Omental fat pad (tissue), 4 donors: ENCODE measurements around the gene TPCN2. TPM values are rescaled to one million over a fixed set of nuclear protein-coding genes. Genes with fewer than 3 reads are reported as not detected.

Source experiments
- ATAC-seq: fragments of 150-250 bp; one replicate; pipeline ENCODE4 v1.9.1; 2016; ENCODE audit warnings: mild to moderate bottlenecking, moderate library complexity; ENCODE audit not compliant: low FRiP score
- DNase-seq: peaks from one replicate; pipeline ENCODE4 v3.0.0-alpha.2; 2019; ENCODE audit warnings: low spot score
- total RNA-seq, 4 donors: library from RNA; depleted of rRNA; stranded (reverse); fragments of >200 nt; gene quantifications; one replicate each; pipeline ENCODE4 v1.1.0, GENCODE V29; 2016
- TF ChIP-seq, protein P1 (sequence below), 3 donors: fragments of 450-650 bp; IDR thresholded peaks; one replicate each; pipeline ENCODE4 v1.5.1; 2016 to 2017; ENCODE audit warnings: antibody characterized with exemption in 3 of 3, mild to moderate bottlenecking in 3 of 3, moderate library complexity in 2 of 3

The TPCN2 gene
- total RNA-seq, 4 donors from 2014 or later, result 11.8 to 23.3 (median 15.4) TPM

GRCh38 chr11:69062873-69063651, 14.3 kb downstream of the TPCN2 start:
- ATAC-seq, result no peak
- TF ChIP-seq, protein P1, sequence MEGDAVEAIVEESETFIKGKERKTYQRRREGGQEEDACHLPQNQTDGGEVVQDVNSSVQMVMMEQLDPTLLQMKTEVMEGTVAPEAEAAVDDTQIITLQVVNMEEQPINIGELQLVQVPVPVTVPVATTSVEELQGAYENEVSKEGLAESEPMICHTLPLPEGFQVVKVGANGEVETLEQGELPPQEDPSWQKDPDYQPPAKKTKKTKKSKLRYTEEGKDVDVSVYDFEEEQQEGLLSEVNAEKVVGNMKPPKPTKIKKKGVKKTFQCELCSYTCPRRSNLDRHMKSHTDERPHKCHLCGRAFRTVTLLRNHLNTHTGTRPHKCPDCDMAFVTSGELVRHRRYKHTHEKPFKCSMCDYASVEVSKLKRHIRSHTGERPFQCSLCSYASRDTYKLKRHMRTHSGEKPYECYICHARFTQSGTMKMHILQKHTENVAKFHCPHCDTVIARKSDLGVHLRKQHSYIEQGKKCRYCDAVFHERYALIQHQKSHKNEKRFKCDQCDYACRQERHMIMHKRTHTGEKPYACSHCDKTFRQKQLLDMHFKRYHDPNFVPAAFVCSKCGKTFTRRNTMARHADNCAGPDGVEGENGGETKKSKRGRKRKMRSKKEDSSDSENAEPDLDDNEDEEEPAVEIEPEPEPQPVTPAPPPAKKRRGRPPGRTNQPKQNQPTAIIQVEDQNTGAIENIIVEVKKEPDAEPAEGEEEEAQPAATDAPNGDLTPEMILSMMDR (IDR thresholded peaks at IDR 0.05), result no peak

DNA sequence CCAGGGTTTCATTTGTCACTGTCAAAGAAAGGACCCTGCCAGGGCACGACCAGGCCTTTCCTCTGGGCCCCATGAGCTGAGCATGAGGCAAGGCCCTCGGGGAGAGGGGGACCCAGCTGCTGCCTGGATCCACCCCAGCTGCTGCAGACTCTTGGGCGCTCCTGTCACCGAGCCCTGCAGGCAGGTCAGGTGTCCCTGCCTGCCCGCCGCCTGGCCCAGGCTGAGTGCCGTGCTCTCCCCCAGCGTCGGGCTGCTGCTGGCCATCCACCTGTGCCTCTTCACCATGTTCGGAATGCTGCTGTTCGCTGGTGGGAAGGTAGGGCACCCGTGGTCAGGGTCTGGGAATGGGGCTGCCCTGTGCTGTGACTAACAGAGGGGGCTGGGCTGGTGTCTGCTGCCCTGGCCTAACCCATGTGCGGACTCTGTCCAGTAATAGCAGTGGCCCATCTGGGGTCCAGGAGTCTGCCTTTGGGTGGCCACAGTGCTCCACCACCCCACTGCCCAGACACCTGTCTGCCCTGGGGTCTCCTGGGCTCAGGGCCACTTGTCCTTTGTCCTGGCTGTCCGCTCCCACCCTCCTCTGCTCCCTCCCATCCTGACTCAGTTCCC, 15.0 kb downstream of the TPCN2 start:
- no peak for DNase-seq
- ATAC-seq, result no peak
- TF ChIP-seq, protein P1 (IDR thresholded peaks at IDR 0.05), result no peak

More at GRCh38 chr11:69062873-69063651, 14.3 kb downstream of the TPCN2 start:
- DNase-seq, result no peak

DNA sequence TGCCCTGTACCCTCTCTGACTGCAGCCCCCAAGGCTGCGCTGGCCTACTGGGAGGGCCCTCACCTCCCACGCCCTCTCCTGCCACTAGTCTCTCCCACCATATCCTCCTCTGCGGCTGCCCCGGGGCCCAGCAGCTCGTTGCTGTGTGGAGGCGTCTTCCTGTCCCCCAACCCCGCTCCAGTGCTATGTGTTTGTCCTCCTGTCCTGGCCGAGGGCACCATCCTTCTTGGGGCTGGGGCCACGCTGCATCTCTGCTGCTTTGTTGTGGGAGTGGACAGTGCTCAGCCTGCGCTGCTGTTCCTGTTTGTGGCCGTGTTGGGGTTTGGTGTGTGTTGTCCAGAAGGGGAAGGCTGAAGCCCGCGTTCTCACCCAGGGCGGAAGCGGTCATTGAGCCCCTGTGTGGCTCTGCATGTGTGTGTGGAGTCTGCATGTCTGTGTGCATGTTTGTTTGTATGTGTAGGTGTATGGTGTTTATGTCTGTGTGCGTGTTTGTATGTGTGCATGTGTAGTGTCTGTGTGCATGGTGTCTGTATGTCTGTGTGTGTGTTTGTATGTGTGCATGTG, 15.7 kb downstream of the TPCN2 start:
- no peak for ATAC-seq

GRCh38 chr11:69065147-69065710, 16.5 kb downstream of the TPCN2 start:
- ATAC-seq (no peak), DNase-seq (no peak)
- TF ChIP-seq, protein P1 (IDR thresholded peaks at IDR 0.05), result no peak

More for the DNA sequence above, 15.7 kb downstream of the TPCN2 start:
- TF ChIP-seq, protein P1 (IDR thresholded peaks at IDR 0.05), result no peak
- no peak for DNase-seq

DNA sequence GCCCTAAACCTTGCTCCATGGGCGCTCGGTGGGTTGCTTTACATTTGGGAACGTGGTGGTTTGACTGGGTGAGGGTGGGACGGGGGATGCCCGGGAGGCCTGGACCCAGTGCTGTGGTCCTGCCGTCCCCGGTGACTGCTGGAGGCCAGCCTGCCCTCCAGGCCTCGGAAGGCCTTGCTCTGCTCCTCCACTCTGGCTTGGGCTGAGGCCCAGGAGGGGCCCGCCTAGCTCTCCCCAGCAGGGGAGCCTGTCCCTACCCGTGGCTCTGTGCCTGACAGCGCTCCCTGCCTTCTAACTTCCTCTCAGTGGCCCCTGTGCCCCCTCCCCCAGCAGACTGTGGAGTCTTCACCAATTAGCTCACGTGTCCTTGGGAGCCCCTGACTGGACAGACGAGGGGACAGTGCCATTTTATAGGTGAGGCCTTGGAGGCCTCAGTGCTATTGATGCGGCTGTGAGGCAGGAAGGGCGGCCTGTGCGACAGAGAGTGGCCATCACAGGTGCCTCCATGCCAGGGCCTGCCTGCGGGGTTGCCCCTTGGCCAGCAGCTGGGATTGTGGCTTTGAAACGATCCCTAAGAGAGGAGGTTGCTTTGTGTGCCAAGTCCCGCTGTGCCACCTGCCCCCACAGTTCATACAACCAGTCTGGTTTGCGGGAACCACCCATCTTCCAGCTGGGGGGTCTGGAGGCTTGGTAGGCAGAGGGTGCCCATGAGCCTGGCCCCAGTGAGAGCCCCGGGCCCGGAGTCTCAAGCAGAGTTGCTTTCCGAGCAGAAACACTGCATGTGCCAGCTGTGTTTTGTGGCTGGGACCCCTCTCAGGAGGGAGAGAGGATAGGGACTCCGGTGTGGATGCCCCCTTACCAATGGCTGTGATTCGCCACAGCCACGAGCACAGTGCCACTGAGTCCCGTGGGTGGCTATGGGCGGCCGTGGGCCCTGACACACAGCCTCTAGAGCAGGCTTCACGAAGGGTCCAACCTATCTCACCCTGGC, 17.7 kb downstream of the TPCN2 start:
- no peak for DNase-seq
- ATAC-seq, result no peak
- TF ChIP-seq, protein P1 (IDR thresholded peaks at IDR 0.05), result no peak

DNA sequence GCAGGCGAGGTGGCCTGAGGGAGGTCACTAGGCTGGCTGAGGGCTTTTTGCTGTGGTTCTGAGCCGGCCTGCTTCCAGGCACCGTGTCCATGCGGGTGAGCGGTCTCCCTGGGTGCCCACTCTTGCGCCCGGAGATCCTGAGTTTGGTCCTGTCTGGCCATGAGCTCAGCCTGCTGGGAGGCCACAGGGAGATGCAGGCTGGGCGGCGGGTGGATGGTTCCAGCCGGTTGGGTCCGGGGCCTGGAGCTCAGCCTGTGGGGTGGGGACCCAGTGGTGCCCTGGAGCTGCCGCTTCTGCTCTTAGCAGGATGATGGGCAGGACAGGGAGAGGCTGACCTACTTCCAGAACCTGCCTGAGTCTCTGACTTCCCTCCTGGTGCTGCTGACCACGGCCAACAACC, 18.5 kb downstream of the TPCN2 start:
- ATAC-seq (no peak), DNase-seq (no peak)
- TF ChIP-seq, protein P1 (IDR thresholded peaks at IDR 0.05), result no peak
